Cardiac muscle cell (in vitro differentiated cells and primary cell): Measurements from ENCODE around the gene TPP1. TPM values are rescaled to one million over a fixed set of nuclear protein-coding genes. Genes with fewer than 3 reads are reported as not detected.

Experiments
- DNase-seq, 2 donors: peaks; one replicate each; pipeline versions ENCODE4 v3.0.0 to v3.0.0-alpha.2; 2010 to 2017; ENCODE audit warnings: low read depth in 1 of 2, low spot score in 1 of 2
- H3K27ac ChIP-seq: fragments of 200-600 bp; sonication (generic); 2 replicates; pipeline ENCODE4 v1.5.1; 2016
- H3K27me3 ChIP-seq: fragments of 200-600 bp; sonication (generic); 2 replicates; pipeline ENCODE4 v1.6.0; 2016; ENCODE audit warnings: control low read depth
- H3K36me3 ChIP-seq: fragments of 200-600 bp; sonication (generic); 2 replicates; pipeline ENCODE4 v1.5.1; 2016; ENCODE audit warnings: control low read depth
- H3K4me1 ChIP-seq: fragments of 200-600 bp; sonication (generic); 2 replicates; pipeline ENCODE4 v1.8.1; 2017; ENCODE audit warnings: low read depth, mild to moderate bottlenecking, mixed run types
- H3K4me3 ChIP-seq: fragments of 200-600 bp; sonication (generic); 2 replicates; pipeline ENCODE4 v1.5.1; 2016; ENCODE audit warnings: mild to moderate bottlenecking
- H3K9me3 ChIP-seq: fragments of 200-600 bp; sonication (generic); 2 replicates; pipeline ENCODE4 v1.5.1; 2017; ENCODE audit warnings: low read depth, mild to moderate bottlenecking, control low read depth
- polyA plus RNA-seq: library from polyadenylated mRNA; unstranded; fragments of >200 nt; fragmentation: Nextera tagmentation; extraction: Ambion mirVana; gene quantifications from 2 replicates; pipeline ENCODE4 v1.2.1, GENCODE V29; 2016
- total RNA-seq: library from RNA; depleted of rRNA; stranded (reverse); fragments of >200 nt; gene quantifications from 2 replicates; pipeline ENCODE4 v1.2.3, GENCODE V29; 2016
- TF ChIP-seq, protein P1 (sequence below): IDR thresholded peaks from 2 replicates; pipeline ENCODE4 v1.5.1; 2012; ENCODE audit warnings: low read depth, mild to moderate bottlenecking, low read length

Gene TPP1
- total and polyA plus RNA-seq, 2 experiments from 2014 or later: 13.2 to 28.0 TPM

DNA sequence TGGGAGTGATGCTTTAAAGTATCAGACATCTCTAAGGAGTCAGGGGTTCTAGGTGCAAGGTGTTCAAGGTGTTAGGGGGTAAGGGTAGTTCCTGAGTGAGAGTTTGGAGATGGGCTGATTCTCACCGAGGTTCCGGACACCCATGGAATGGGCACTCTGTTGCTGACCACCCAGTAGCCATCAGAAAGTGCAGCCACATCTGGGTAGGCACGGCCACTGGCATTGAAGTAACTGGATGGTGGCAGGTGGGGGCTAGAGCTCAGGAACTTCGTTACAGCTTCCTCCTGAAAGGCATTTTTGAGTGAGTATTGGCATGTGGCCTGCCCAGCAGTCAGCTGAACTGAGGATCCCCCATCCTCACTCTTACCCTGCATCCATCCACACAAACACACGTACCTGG is 4.2 kb downstream of the TPP1 start:
- peaks cover 12% of the 10 kb centered on the region for H3K36me3 ChIP-seq
- no peak overlapping the region for H3K4me3 ChIP-seq
- DNase-seq: no peak
- H3K27ac ChIP-seq: no peak overlapping the region
- H3K4me1 ChIP-seq: no peaks in the 10 kb centered on the region
- TF ChIP-seq, protein P1, sequence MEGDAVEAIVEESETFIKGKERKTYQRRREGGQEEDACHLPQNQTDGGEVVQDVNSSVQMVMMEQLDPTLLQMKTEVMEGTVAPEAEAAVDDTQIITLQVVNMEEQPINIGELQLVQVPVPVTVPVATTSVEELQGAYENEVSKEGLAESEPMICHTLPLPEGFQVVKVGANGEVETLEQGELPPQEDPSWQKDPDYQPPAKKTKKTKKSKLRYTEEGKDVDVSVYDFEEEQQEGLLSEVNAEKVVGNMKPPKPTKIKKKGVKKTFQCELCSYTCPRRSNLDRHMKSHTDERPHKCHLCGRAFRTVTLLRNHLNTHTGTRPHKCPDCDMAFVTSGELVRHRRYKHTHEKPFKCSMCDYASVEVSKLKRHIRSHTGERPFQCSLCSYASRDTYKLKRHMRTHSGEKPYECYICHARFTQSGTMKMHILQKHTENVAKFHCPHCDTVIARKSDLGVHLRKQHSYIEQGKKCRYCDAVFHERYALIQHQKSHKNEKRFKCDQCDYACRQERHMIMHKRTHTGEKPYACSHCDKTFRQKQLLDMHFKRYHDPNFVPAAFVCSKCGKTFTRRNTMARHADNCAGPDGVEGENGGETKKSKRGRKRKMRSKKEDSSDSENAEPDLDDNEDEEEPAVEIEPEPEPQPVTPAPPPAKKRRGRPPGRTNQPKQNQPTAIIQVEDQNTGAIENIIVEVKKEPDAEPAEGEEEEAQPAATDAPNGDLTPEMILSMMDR: no peak
- H3K9me3 ChIP-seq: no peaks in the 10 kb centered on the region
- no peaks in the 10 kb centered on the region for H3K27me3 ChIP-seq

DNA sequence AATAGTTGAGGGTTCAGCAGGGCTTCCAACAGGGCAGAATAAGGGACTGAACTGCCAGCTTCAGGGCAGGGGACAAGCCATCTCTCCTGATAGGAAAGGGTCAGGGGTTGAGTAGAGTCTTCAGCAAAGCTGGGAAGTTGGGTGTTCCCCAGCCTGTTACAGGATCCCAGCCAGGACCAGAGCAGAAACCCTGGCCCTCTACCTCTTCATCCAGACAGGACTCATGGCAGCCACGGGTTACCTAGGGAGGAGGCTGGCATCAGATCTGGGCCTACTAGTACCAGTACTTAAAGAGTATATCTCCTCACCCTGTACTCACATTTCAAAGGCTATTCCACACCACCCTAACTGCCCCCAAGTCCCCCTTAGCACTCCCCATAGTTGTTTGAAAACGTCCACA is 4.8 kb downstream of the TPP1 start:
- DNase-seq: no peak
- Histone ChIP-seq H3K4me3 (no peak overlapping the region), H3K9me3 (no peaks in the 10 kb centered on the region), H3K4me1 (no peaks in the 10 kb centered on the region), H3K36me3 (peaks cover 18% of the 10 kb centered on the region), H3K27me3 (no peaks in the 10 kb centered on the region), H3K27ac (no peak overlapping the region)
- TF ChIP-seq, protein P1: no peak

DNA sequence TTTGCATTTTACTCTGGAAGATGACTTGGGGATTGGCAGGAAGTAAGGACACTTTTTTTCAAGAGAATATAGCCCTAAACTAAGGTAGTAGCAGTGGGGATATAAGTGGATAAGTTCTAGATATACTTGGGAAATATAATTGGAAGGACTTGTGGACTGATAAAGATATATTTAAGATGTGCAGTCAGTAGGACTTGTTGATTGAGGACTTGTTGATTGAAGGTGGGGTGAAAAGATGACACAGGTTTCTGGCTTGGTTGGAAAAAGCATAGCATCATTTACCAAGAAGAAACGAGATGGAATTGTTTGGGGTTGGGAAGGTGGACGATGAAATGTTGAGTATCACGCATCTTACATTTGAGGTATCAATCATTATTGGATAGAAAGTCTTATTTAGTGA is 5.7 kb downstream of the TPP1 start:
- no peak for DNase-seq
- TF ChIP-seq, protein P1: no peak
- Histone ChIP-seq H3K27me3 (no peaks in the 10 kb centered on the region), H3K4me3 (no peak overlapping the region), H3K36me3 (peaks cover 27% of the 10 kb centered on the region), H3K4me1 (no peaks in the 10 kb centered on the region), H3K9me3 (no peaks in the 10 kb centered on the region), H3K27ac (peak overlapping the region; percentile 99)

DNA sequence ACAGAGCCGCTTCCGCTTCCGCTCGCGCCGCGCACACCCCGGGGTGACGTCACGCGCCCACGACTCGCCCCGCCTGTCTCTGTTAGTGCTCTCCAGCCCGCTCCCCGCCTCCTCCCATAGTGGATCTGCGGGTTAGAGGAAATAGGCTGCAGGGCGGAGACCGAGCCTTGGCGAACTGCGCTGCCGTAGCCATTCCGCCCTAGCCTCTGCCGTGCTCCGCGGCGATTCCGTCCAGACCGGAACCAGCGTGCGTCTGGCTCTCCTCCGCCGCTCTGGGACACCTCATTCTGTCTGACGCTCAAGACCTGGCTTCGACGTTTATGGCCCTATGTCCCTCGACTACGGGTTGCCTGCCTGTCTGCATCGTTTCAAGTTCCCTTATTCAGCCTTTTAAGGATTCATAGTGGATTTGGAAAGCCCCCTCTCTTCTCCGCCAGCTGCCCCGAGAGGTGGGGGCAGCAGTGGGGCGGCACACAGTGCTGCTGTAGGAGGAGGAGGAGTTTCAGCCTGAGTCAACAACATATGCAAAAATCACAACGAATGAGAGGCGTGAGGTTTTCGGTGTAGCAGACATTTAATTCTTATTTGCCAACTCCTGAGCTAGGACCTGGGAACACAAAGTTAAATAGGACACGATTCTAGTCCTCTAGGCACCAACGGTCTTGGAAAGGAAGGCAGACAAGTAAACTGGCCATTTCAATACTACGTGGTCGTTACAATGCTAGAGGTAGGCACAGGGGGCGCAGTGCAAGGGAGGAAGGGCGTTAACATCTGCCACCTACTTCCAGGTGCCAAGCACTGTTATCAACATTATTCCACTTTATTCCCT is 6.8 kb downstream of the TPP1 start, which contains the start of gene TAF10:
Gene TAF10, minus strand, starts transcription at position 4 of the 829 bp plus-strand sequence. CDS start 27 bp downstream, outside the sequence.
- H3K9me3 ChIP-seq: no peaks in the 10 kb centered on the region
- H3K27me3 ChIP-seq: no peaks in the 10 kb centered on the region
- DNase-seq: peak; percentile 97 to 98
- TF ChIP-seq, protein P1: peak; percentile 57
- peak within 1 kb of the TSS; percentile 99 for H3K27ac ChIP-seq
- peaks cover 3% of the 10 kb centered on the region for H3K4me1 ChIP-seq
- H3K36me3 ChIP-seq: peaks cover 34% of the 10 kb centered on the region
- peak within 1 kb of the TSS; percentile 60 for H3K4me3 ChIP-seq

DNA sequence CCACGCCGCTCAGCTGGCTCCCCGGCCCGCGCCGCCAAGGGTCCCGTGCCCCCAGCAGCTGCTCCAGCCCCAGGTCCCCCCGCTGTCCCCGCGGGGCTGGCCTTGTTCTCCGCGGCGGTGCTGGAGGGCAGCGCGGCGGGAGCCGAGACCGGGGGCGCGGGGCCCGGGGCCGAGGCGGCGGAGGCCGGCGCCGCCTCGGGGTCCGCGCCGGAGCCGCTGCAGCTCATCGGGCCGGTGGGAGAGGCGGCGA is 7.3 kb downstream of the TPP1 start:
- Histone ChIP-seq H3K27ac (peak overlapping the region; percentile 99), H3K4me3 (peak overlapping the region; percentile 60), H3K27me3 (no peaks in the 10 kb centered on the region), H3K4me1 (peaks cover 6% of the 10 kb centered on the region), H3K36me3 (peaks cover 34% of the 10 kb centered on the region), H3K9me3 (no peaks in the 10 kb centered on the region)
- TF ChIP-seq, protein P1: no peak
- no peak for DNase-seq
